Measurements from ENCODE around the gene RASGEF1B. TPM values are rescaled to one million over a fixed set of nuclear protein-coding genes. Genes with fewer than 3 reads are reported as not detected.

The RASGEF1B gene
- total and polyA plus RNA-seq, 4 donors, result 16.0 to 62.0 (median 27.1) TPM

DNA sequence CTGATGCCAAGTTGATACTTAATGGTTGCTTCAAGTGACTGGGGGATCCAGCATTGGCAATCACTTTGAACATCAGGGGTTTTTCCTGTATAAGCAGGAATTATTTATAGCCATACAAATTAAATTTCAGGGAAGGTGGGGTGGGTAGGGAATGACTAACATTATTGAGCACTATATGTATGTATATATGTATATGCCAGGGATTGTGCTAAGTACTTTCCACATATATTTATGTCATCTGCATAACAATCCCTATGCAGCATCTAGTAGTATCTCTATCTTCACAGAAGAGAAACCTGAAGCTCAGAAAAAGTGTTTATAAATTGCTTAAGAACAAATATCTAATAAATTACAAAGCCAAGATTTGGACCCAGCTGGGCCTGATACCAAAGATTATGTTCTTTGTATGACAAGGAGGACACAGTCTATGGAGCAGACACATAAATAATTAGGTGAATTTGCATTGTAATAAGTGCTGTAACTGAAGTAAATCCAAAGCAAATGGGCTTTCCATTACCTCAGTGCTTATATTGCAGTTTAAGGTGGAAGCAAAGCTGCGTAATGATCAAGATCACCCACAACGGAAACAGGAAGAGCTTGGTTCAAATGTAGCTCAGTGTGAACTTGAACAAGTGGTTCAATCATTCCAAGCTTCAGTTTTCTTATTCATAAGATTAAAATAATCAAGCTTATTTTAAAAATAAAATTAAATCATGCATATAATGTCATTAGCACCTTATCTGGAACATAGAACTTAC, 18.9 kb upstream of the RASGEF1B start:
- H3K27me3 ChIP-seq (ENCODE audit: control insufficient read depth in 3 of 3, insufficient read depth in 3 of 3, low read length in 2 of 3), result no peaks in the 10 kb centered on the region
- 28 to 62% methylated on average over 2 of the region's 2 CpGs for WGBS, 2 donors
- no peak for ATAC-seq (ENCODE audit: insufficient read depth, low FRiP score)
- DNase-seq, result no peak
- no peak overlapping the region for H3K9ac ChIP-seq (ENCODE audit: insufficient read depth in 1 of 2, low read length in 2 of 2)
- no peak overlapping the region for H3K4me3 ChIP-seq
- H3K4me1 ChIP-seq (ENCODE audit: control insufficient read depth in 5 of 5, insufficient read depth in 5 of 5, low read length in 5 of 5), result peaks cover 0 to 7% (median 0%) of the 10 kb centered on the region in 5 donors
- no peaks in the 10 kb centered on the region for H3K36me3 ChIP-seq (ENCODE audit: control insufficient read depth in 4 of 4, insufficient read depth in 4 of 4, low read length in 4 of 4)
- no peak overlapping the region for H3K27ac ChIP-seq (ENCODE audit: low read depth in 1 of 2, low read length in 1 of 2)
- TF ChIP-seq CTCF (IDR thresholded peaks at IDR 0.05; ENCODE audit: control extremely low read depth, extremely low read depth), result no peak
- H3K9me3 ChIP-seq (ENCODE audit: control insufficient read depth in 4 of 4, insufficient read depth in 3 of 4, low read length in 3 of 4), result no peaks in the 10 kb centered on the region

GRCh38 chr4:81486502-81486901, 14.8 kb upstream of the RASGEF1B start:
- no peaks in the 10 kb centered on the region for H3K36me3 ChIP-seq (ENCODE audit: control insufficient read depth in 4 of 4, insufficient read depth in 4 of 4, low read length in 4 of 4)
- no peak overlapping the region for H3K9ac ChIP-seq (ENCODE audit: insufficient read depth in 1 of 2, low read length in 2 of 2)
- H3K27ac ChIP-seq (ENCODE audit: low read depth in 1 of 2, low read length in 1 of 2), result no peak overlapping the region
- no peak for TF ChIP-seq CTCF (IDR thresholded peaks at IDR 0.05; ENCODE audit: control extremely low read depth, extremely low read depth)
- H3K4me1 ChIP-seq (ENCODE audit: control insufficient read depth in 5 of 5, insufficient read depth in 5 of 5, low read length in 5 of 5), result no peaks in the 10 kb centered on the region
- WGBS, 2 donors, result 74 to 77% methylated on average over 1 of the region's 1 CpG
- ATAC-seq (ENCODE audit: insufficient read depth, low FRiP score) (peak; percentile 53), DNase-seq (no peak)
- H3K27me3 ChIP-seq (ENCODE audit: control insufficient read depth in 3 of 3, insufficient read depth in 3 of 3, low read length in 2 of 3), result no peaks in the 10 kb centered on the region
- no peak overlapping the region for H3K4me3 ChIP-seq
- no peaks in the 10 kb centered on the region for H3K9me3 ChIP-seq (ENCODE audit: control insufficient read depth in 4 of 4, insufficient read depth in 3 of 4, low read length in 3 of 4)

- Histone ChIP-seq H3K4me1 (ENCODE audit: control insufficient read depth in 5 of 5, insufficient read depth in 5 of 5, low read length in 5 of 5) (no peaks in the 10 kb centered on the region), H3K9me3 (ENCODE audit: control insufficient read depth in 4 of 4, insufficient read depth in 3 of 4, low read length in 3 of 4) (no peaks in the 10 kb centered on the region), H3K9ac (ENCODE audit: insufficient read depth in 1 of 2, low read length in 2 of 2) (no peak overlapping the region), H3K4me3 (no peak overlapping the region), H3K36me3 (ENCODE audit: control insufficient read depth in 4 of 4, insufficient read depth in 4 of 4, low read length in 4 of 4) (no peaks in the 10 kb centered on the region), H3K27me3 (ENCODE audit: control insufficient read depth in 3 of 3, insufficient read depth in 3 of 3, low read length in 2 of 3) (no peaks in the 10 kb centered on the region), H3K27ac (ENCODE audit: low read depth in 1 of 2, low read length in 1 of 2) (no peak overlapping the region)
- no peak for TF ChIP-seq CTCF (IDR thresholded peaks at IDR 0.05; ENCODE audit: control extremely low read depth, extremely low read depth)
- DNase-seq (no peak), ATAC-seq (ENCODE audit: insufficient read depth, low FRiP score) (no peak)
- WGBS, 2 donors, result 76 to 86% methylated on average over 5 of the region's 5 CpGs
These were observed 13.7 kb upstream of the RASGEF1B start for GRCh38 chr4:81485310-81485980.

Measured in lung (tissue), 12 donors.